ENCODE data around the gene BDH1. TPM values are rescaled to one million over a fixed set of nuclear protein-coding genes. Genes with fewer than 3 reads are reported as not detected.
"Not testable (repeated sequence)": the region's sequence is repeated elsewhere in the genome, so short reads cannot be mapped to it uniquely, and the experiment has no call there.

Gene BDH1
- total and polyA plus RNA-seq, 2 of the 13 experiments (the other 11 are each of a cell fraction or from before 2014, with no cell fraction given) = 21.2 to 71.9 TPM

GRCh38 chr3:197517922-197518683 is 37.7 kb downstream of the BDH1 start:
- H3K79me2 ChIP-seq (ENCODE audit: insufficient read depth, low read length); DNase-seq (ENCODE audit: low spot score); H3K27me3 ChIP-seq (ENCODE audit: control insufficient read depth in 1 of 2, insufficient read depth in 2 of 2, low read length in 2 of 2); POLR2A ChIA-PET; BruUV-seq (replicated peaks); H3K9ac ChIP-seq (ENCODE audit: insufficient read depth, low read depth, low read length); H3K4me3 ChIP-seq (replicated peaks in 1 of 3; ENCODE audit: insufficient read depth in 1 of 3, low read depth in 2 of 3, low read length in 3 of 3); H3K27ac ChIP-seq (ENCODE audit: extremely low read length, insufficient read depth, low read length); intact Hi-C loops (cut with micrococcal nuclease; ENCODE audit: unreplicated experiment); FAIRE-seq; H4K20me1 ChIP-seq (ENCODE audit: insufficient read depth, low read length); CTCF ChIA-PET (ENCODE audit: low intra/inter-chr PET ratio, low total read pairs); H3K36me3 ChIP-seq (replicated peaks in 1 of 2; ENCODE audit: control insufficient read depth in 1 of 2, insufficient read depth in 2 of 2, low read length in 2 of 2); H2AFZ ChIP-seq (ENCODE audit: low read length); H3K4me2 ChIP-seq (ENCODE audit: low read depth, low read length); ATAC-seq; H3K9me3 ChIP-seq (ENCODE audit: low read length): not testable (repeated sequence)
- 77% methylated on average over 10 of the region's 10 CpGs for whole genome bisulfite sequencing (ENCODE audit: low lambda C conversion rate)
- in situ Hi-C loops (cut with HindIII; ENCODE audit: extremely low pct_ligation_motif_present, low pct_unique_long_range_greater_than_20kb) = loop anchor here (25.0 kb wide), 1 partner anchor 531 kb away; no protein-coding TSS in a partner anchor
- H3K4me1 ChIP-seq (ENCODE audit: insufficient read depth, low read length) = peaks cover 78% of the 10 kb centered on the region

GRCh38 chr3:197516890-197517606 is 38.7 kb downstream of the BDH1 start:
- 65% methylated on average over 12 of the region's 12 CpGs for WGBS (ENCODE audit: low lambda C conversion rate)
- intact Hi-C loops (cut with micrococcal nuclease; ENCODE audit: unreplicated experiment); H3K27me3 ChIP-seq (ENCODE audit: control insufficient read depth in 1 of 2, insufficient read depth in 2 of 2, low read length in 2 of 2); FAIRE-seq; H3K9me3 ChIP-seq (ENCODE audit: low read length); H2AFZ ChIP-seq (ENCODE audit: low read length); H3K36me3 ChIP-seq (replicated peaks in 1 of 2; ENCODE audit: control insufficient read depth in 1 of 2, insufficient read depth in 2 of 2, low read length in 2 of 2); ATAC-seq; BruUV-seq (replicated peaks); H4K20me1 ChIP-seq (ENCODE audit: insufficient read depth, low read length); CTCF ChIA-PET (ENCODE audit: low intra/inter-chr PET ratio, low total read pairs); DNase-seq (ENCODE audit: low spot score); H3K79me2 ChIP-seq (ENCODE audit: insufficient read depth, low read length); H3K4me3 ChIP-seq (replicated peaks in 1 of 3; ENCODE audit: insufficient read depth in 1 of 3, low read depth in 2 of 3, low read length in 3 of 3): not testable (repeated sequence)
- Histone ChIP-seq H3K9ac (ENCODE audit: insufficient read depth, low read depth, low read length) (peak overlapping the region; percentile 21; the same call in 1 of the 2 replicates), H3K27ac (ENCODE audit: extremely low read length, insufficient read depth, low read length) (peak overlapping the region; percentile 40), H3K4me1 (ENCODE audit: insufficient read depth, low read length) (peaks cover 77% of the 10 kb centered on the region), H3K4me2 (ENCODE audit: low read depth, low read length) (peak overlapping the region; percentile 39; the same call in 1 of the 2 replicates)
- in situ Hi-C loops (cut with HindIII; ENCODE audit: extremely low pct_ligation_motif_present, low pct_unique_long_range_greater_than_20kb) = loop anchor here (25.0 kb wide), 1 partner anchor 530 kb away; no protein-coding TSS in a partner anchor
- POLR2A ChIA-PET = interaction anchor here (0.6 to 1.2 kb wide), 4 partner anchors 50 to 146 kb away, joined by 3 read pairs; no protein-coding TSS in a partner anchor
- peak; percentile 80 for TF ChIP-seq ADNP (CRISPR knock-in tag; IDR thresholded peaks at IDR 0.05)
- peak; percentile 79; the same call in 1 of the 2 replicates for TF ChIP-seq KDM1A (CRISPR knock-in tag; IDR thresholded peaks at IDR 0.05)
- 0 out of 2 replicates have a peak, but pooled peaks have one; percentile 30 for TF ChIP-seq KDM5B (CRISPR knock-in tag; IDR thresholded peaks at IDR 0.05; ENCODE audit: borderline replicate concordance)
- TF ChIP-seq ETV5 (CRISPR knock-in tag; IDR thresholded peaks at IDR 0.05; ENCODE audit: borderline replicate concordance) = peak; percentile 29; the same call in 1 of the 2 replicates
- TF ChIP-seq ZNF768 (CRISPR knock-in tag; IDR thresholded peaks at IDR 0.05) = peak; percentile 99
- TF ChIP-seq ZNF687 (CRISPR knock-in tag; IDR thresholded peaks at IDR 0.05) = peak; percentile 41; the same call in 1 of the 2 replicates
- 0 out of 2 replicates have a peak, but pooled peaks have one; percentile 18 for TF ChIP-seq SALL1 (CRISPR knock-in tag; IDR thresholded peaks at IDR 0.05)
- TF ChIP-seq ZBTB38 (CRISPR knock-in tag; IDR thresholded peaks at IDR 0.05) = 0 out of 2 replicates have a peak, but pooled peaks have one; percentile 3
- peak; percentile 30; the same call in 1 of the 2 replicates for TF ChIP-seq HNF4A (CRISPR knock-in tag; IDR thresholded peaks at IDR 0.05)
- TF ChIP-seq ZMYM3 (CRISPR knock-in tag; IDR thresholded peaks at IDR 0.05) = peak; percentile 95
- TF ChIP-seq ZFP36 (IDR thresholded peaks at IDR 0.05; ENCODE audit: borderline replicate concordance, low read depth, low read length, partially characterized antibody) = peak; percentile 63
